Activated CD4-positive, alpha-beta T cell treated with anti-CD3 and anti-CD28 coated beads for 36 hours (primary cell): ENCODE measurements around the gene CHPF2. TPM values are rescaled to one million over a fixed set of nuclear protein-coding genes. Genes with fewer than 3 reads are reported as not detected.

Experiments used
- ATAC-seq: fragments of 200-7000 bp; cut with Tn5 transposase; one replicate; pipeline ENCODE4 v1.10.0; 2021; ENCODE audit warnings: mild to moderate bottlenecking, moderate library complexity
- CTCF ChIA-PET: fragments of 350-600 bp; sonication (Branson Sonifier 250); formaldehyde crosslinking; loops from one replicate; lab custom pipeline; 2021; ENCODE audit warnings: antibody characterized with exemption; lab: Charles Lee
- POLR2A ChIA-PET: fragments of 350-600 bp; sonication (Branson Sonifier 250); formaldehyde crosslinking; loops from one replicate; lab custom pipeline; 2021; ENCODE audit warnings: antibody characterized with exemption, inconsistent platforms; lab: Charles Lee
- DNase-seq: peaks from one replicate; pipeline ENCODE4 v3.0.0-alpha.2; 2020
- H3K27ac Mint-ChIP-seq: one replicate; pipeline ENCODE4 v1.8.0; 2021; ENCODE audit warnings: mixed read lengths
- H3K27me3 Mint-ChIP-seq: one replicate; pipeline ENCODE4 v1.8.0; 2021; ENCODE audit warnings: mixed read lengths
- H3K36me3 Mint-ChIP-seq: one replicate; pipeline ENCODE4 v1.8.0; 2021; ENCODE audit warnings: low read depth, mixed read lengths
- H3K4me1 Mint-ChIP-seq: one replicate; pipeline ENCODE4 v1.8.0; 2021; ENCODE audit warnings: mixed read lengths
- H3K4me3 Mint-ChIP-seq: one replicate; pipeline ENCODE4 v1.8.0; 2021; ENCODE audit warnings: mild to moderate bottlenecking, moderate library complexity, mixed read lengths
- H3K9me3 Mint-ChIP-seq: one replicate; pipeline ENCODE4 v1.8.0; 2021; ENCODE audit warnings: low read depth, mixed read lengths
- intact Hi-C, 2 experiments: fragments of 100-400 bp; cut with DNase I in 1 of 2; cut with micrococcal nuclease in 1 of 2; formaldehyde crosslinking; loops; one replicate each; pipeline versions ENCODE4 v1.14.2 to v1.15.1; 2022 to 2024; cut with DNase I, micrococcal nuclease
- total RNA-seq, 2 experiments: library from RNA; stranded (reverse); gene quantifications; one replicate each; pipeline ENCODE4 v1.2.3, GENCODE V29; 2021

The CHPF2 gene
- total RNA-seq, 2 experiments from 2014 or later, result 20.7 to 27.3 TPM

GRCh38 chr7:151254316-151254715, 22.0 kb downstream of the CHPF2 start:
- Mint-ChIP-seq H3K36me3 (no peaks in the 10 kb centered on the region), H3K4me3 (no peak overlapping the region), H3K27ac (no peak overlapping the region), H3K9me3 (no peaks in the 10 kb centered on the region), H3K27me3 (peaks cover 54% of the 10 kb centered on the region), H3K4me1 (peaks cover 11% of the 10 kb centered on the region)
- no peak for DNase-seq
- intact Hi-C loops, result no loop called here
- ATAC-seq, result no peak
- ChIA-PET CTCF (interaction anchor here (0.5 kb wide), 1 partner anchor 71 kb away, joined by 3 read pairs; no protein-coding TSS in a partner anchor), POLR2A (no interaction called here)

GRCh38 chr7:151254851-151255250, 22.6 kb downstream of the CHPF2 start:
- peaks cover 7% of the 10 kb centered on the region for H3K4me1 Mint-ChIP-seq
- ChIA-PET POLR2A (no interaction called here), CTCF (no interaction called here)
- H3K27ac Mint-ChIP-seq, result no peak overlapping the region
- ATAC-seq, result no peak
- DNase-seq, result no peak
- H3K36me3 Mint-ChIP-seq, result no peaks in the 10 kb centered on the region
- peaks cover 51% of the 10 kb centered on the region for H3K27me3 Mint-ChIP-seq
- H3K9me3 Mint-ChIP-seq, result no peaks in the 10 kb centered on the region
- intact Hi-C loops, result no loop called here
- no peak overlapping the region for H3K4me3 Mint-ChIP-seq

- POLR2A ChIA-PET, result no interaction called here
- no peaks in the 10 kb centered on the region for H3K9me3 Mint-ChIP-seq
- no peak overlapping the region for H3K4me3 Mint-ChIP-seq
- DNase-seq (no peak), ATAC-seq (no peak)
- CTCF ChIA-PET, result interaction anchor here (0.6 to 1.4 kb wide), 2 partner anchors 12 to 235 kb away, joined by 3 to 6 read pairs; no protein-coding TSS in a partner anchor
- H3K27ac Mint-ChIP-seq, result no peak overlapping the region
- H3K36me3 Mint-ChIP-seq, result no peaks in the 10 kb centered on the region
- intact Hi-C loops, result no loop called here
- H3K27me3 Mint-ChIP-seq, result peaks cover 46% of the 10 kb centered on the region
- peaks cover 7% of the 10 kb centered on the region for H3K4me1 Mint-ChIP-seq
Measured at GRCh38 chr7:151255390-151255789, 23.1 kb downstream of the CHPF2 start.

- ChIA-PET CTCF (interaction anchor here (0.6 to 1.4 kb wide), 5 partner anchors 13 to 87 kb away, joined by 3 to 6 read pairs (median 3); no protein-coding TSS in a partner anchor), POLR2A (no interaction called here)
- Mint-ChIP-seq H3K4me3 (no peak overlapping the region), H3K4me1 (peaks cover 3% of the 10 kb centered on the region), H3K9me3 (no peaks in the 10 kb centered on the region), H3K36me3 (no peaks in the 10 kb centered on the region), H3K27ac (no peak overlapping the region), H3K27me3 (peaks cover 37% of the 10 kb centered on the region)
- no peak for ATAC-seq
- intact Hi-C loops, result no loop called here
- DNase-seq, result no peak
Measured at GRCh38 chr7:151256410-151257045, 24.2 kb downstream of the CHPF2 start.

GRCh38 chr7:151257990-151258389, 25.7 kb downstream of the CHPF2 start:
- POLR2A ChIA-PET, result no interaction called here
- no peak overlapping the region for H3K4me3 Mint-ChIP-seq
- no peaks in the 10 kb centered on the region for H3K4me1 Mint-ChIP-seq

GRCh38 chr7:151260471-151260870, 28.2 kb downstream of the CHPF2 start:
- ATAC-seq, result no peak
- H3K36me3 Mint-ChIP-seq, result no peaks in the 10 kb centered on the region
- H3K4me1 Mint-ChIP-seq, result no peaks in the 10 kb centered on the region
- peaks cover 19% of the 10 kb centered on the region for H3K27me3 Mint-ChIP-seq
- no peak for DNase-seq
- H3K4me3 Mint-ChIP-seq, result no peak overlapping the region
- H3K9me3 Mint-ChIP-seq, result no peaks in the 10 kb centered on the region
- CTCF ChIA-PET, result interaction anchor here (1.0 to 1.1 kb wide), 2 partner anchors 25 to 93 kb away, joined by 3 read pairs; no protein-coding TSS in a partner anchor
- intact Hi-C loops, result no loop called here
- POLR2A ChIA-PET, result no interaction called here
- H3K27ac Mint-ChIP-seq, result no peak overlapping the region

More at GRCh38 chr7:151257990-151258389, 25.7 kb downstream of the CHPF2 start:
- CTCF ChIA-PET, result interaction anchor here (0.7 kb wide), 1 partner anchor 1142 kb away, joined by 3 read pairs; no protein-coding TSS in a partner anchor
- Mint-ChIP-seq H3K36me3 (no peaks in the 10 kb centered on the region), H3K27ac (no peak overlapping the region), H3K9me3 (no peaks in the 10 kb centered on the region), H3K27me3 (peaks cover 27% of the 10 kb centered on the region)
- intact Hi-C loops, result no loop called here
- DNase-seq (no peak), ATAC-seq (no peak)

- no peaks in the 10 kb centered on the region for H3K36me3 Mint-ChIP-seq
- CTCF ChIA-PET, result interaction anchor here (0.7 to 1.0 kb wide), 2 partner anchors 24 to 236 kb away, joined by 3 read pairs; no protein-coding TSS in a partner anchor
- H3K27ac Mint-ChIP-seq, result no peak overlapping the region
- H3K4me3 Mint-ChIP-seq, result no peak overlapping the region
- DNase-seq (no peak), ATAC-seq (no peak)
- peaks cover 16% of the 10 kb centered on the region for H3K27me3 Mint-ChIP-seq
- no peaks in the 10 kb centered on the region for H3K9me3 Mint-ChIP-seq
- intact Hi-C loops, result no loop called here
- POLR2A ChIA-PET, result interaction anchor here (0.5 to 1.0 kb wide), 2 partner anchors 16 to 25 kb away, joined by 3 to 10 read pairs; no protein-coding TSS in a partner anchor
- no peaks in the 10 kb centered on the region for H3K4me1 Mint-ChIP-seq
Measured at GRCh38 chr7:151260883-151261282, 28.6 kb downstream of the CHPF2 start.

- DNase-seq (no peak), ATAC-seq (no peak)
- ChIA-PET POLR2A (interaction anchor here (1.0 kb wide), 1 partner anchor 15 kb away, joined by 10 read pairs; no protein-coding TSS in a partner anchor), CTCF (interaction anchor here (0.6 to 1.1 kb wide), 3 partner anchors 17 to 815 kb away, joined by 3 to 5 read pairs (median 3); no protein-coding TSS in a partner anchor)
- H3K4me1 Mint-ChIP-seq, result no peaks in the 10 kb centered on the region
- no peak overlapping the region for H3K27ac Mint-ChIP-seq
- H3K27me3 Mint-ChIP-seq, result peaks cover 13% of the 10 kb centered on the region
- no peaks in the 10 kb centered on the region for H3K9me3 Mint-ChIP-seq
- intact Hi-C loops, result no loop called here
- H3K4me3 Mint-ChIP-seq, result no peak overlapping the region
- no peaks in the 10 kb centered on the region for H3K36me3 Mint-ChIP-seq
Measured at GRCh38 chr7:151261529-151261928, 29.2 kb downstream of the CHPF2 start.

GRCh38 chr7:151264615-151265014, 32.3 kb downstream of the CHPF2 start:
- Mint-ChIP-seq H3K27ac (no peak overlapping the region), H3K27me3 (peaks cover 4% of the 10 kb centered on the region), H3K4me1 (no peaks in the 10 kb centered on the region), H3K36me3 (no peaks in the 10 kb centered on the region), H3K4me3 (no peak overlapping the region), H3K9me3 (no peaks in the 10 kb centered on the region)
- DNase-seq, result no peak
- ATAC-seq, result no peak
- ChIA-PET CTCF (no interaction called here), POLR2A (no interaction called here)
- intact Hi-C loops, result no loop called here

GRCh38 chr7:151265351-151265931, 33.2 kb downstream of the CHPF2 start:
- ATAC-seq, result no peak
- H3K27ac Mint-ChIP-seq, result no peak overlapping the region

GRCh38 chr7:151269511-151269910, 37.2 kb downstream of the CHPF2 start:
- POLR2A ChIA-PET, result no interaction called here
- ATAC-seq, result no peak

More at GRCh38 chr7:151265351-151265931, 33.2 kb downstream of the CHPF2 start:
- Mint-ChIP-seq H3K27me3 (peaks cover 4% of the 10 kb centered on the region), H3K9me3 (no peaks in the 10 kb centered on the region), H3K4me3 (no peak overlapping the region), H3K4me1 (no peaks in the 10 kb centered on the region), H3K36me3 (no peaks in the 10 kb centered on the region)
- CTCF ChIA-PET, result no interaction called here
- POLR2A ChIA-PET, result no interaction called here
- intact Hi-C loops, result no loop called here
- no peak for DNase-seq

More at GRCh38 chr7:151269511-151269910, 37.2 kb downstream of the CHPF2 start:
- intact Hi-C loops, result no loop called here
- DNase-seq, result no peak
- no peaks in the 10 kb centered on the region for H3K27me3 Mint-ChIP-seq
- CTCF ChIA-PET, result interaction anchor here (0.8 to 1.5 kb wide), 3 partner anchors 25 to 105 kb away, joined by 3 to 5 read pairs (median 3); no protein-coding TSS in a partner anchor
- no peaks in the 10 kb centered on the region for H3K9me3 Mint-ChIP-seq
- no peak overlapping the region for H3K4me3 Mint-ChIP-seq
- H3K27ac Mint-ChIP-seq, result no peak overlapping the region
- H3K36me3 Mint-ChIP-seq, result no peaks in the 10 kb centered on the region
- H3K4me1 Mint-ChIP-seq, result peaks cover 7% of the 10 kb centered on the region
